ENCODE data around the gene ME1.

- TF ChIP-seq EP300 (IDR thresholded peaks at IDR 0.05) (no peak), CTCF (IDR thresholded peaks at IDR 0.05) (no peak), POLR2A (IDR thresholded peaks at IDR 0.05) (no peak), POLR2AphosphoS5 (IDR thresholded peaks at IDR 0.05) (no peak)
These were observed 799 bp upstream of the ME1 start for GRCh38 chr6:83431545-83432155.

Measured in sigmoid colon (tissue), 4 donors.